Panc1 (cell line): Measurements from ENCODE around the gene BRD3.
A peak's percentile ranks its signal among the peaks of the same experiment; 100 is the strongest.

Experiments used
- CTCF ChIP-seq: fragments of 450-650 bp; IDR thresholded peaks from 2 replicates; pipeline ENCODE4 v1.5.1; 2017; ENCODE audit warnings: mild to moderate bottlenecking
- POLR2AphosphoS5 ChIP-seq: IDR thresholded peaks from 2 replicates; pipeline ENCODE4 v1.6.1; 2012; ENCODE audit warnings: mild to moderate bottlenecking, low read depth, low read length, moderate library complexity
- SIN3A ChIP-seq: IDR thresholded peaks from 2 replicates; pipeline ENCODE4 v1.6.1; 2012; ENCODE audit warnings: low read depth, mild to moderate bottlenecking, low read length, moderate library complexity, borderline replicate concordance; ENCODE audit not compliant: insufficient read depth

DNA sequence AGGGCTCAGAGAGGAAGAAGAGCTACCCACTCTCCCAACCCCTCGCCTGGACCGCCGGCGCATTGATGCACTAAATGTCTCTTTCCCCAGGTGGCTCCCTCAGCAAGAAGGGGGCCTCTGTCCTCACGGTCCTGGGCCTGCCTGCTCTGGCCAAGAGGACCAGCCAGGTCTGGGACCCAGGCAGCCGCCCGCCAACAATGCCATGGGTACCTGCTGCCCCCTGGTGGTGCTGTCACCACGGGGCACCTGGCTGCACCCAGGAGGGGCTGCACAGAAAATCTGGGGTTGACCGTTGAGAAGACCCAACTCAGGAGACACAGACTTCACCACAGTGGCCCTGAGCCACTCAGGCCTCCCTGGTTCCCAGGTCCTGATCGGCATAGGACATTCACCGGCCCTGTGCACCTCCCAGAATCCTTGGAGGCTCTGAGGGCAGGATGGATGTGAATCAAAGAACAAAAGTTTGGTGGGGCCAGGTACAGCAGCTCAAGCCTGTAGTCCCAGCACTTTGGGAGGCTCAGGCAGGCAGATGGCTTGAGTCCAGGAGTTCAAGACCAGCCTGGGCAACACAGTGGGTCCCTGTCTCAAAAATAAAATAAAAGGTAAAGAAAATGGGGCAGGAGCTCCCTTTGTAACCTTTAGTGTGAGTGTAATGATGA, 73.3 kb downstream of the BRD3 start:
- TF ChIP-seq CTCF: peak; percentile 93
- no peak for TF ChIP-seq POLR2AphosphoS5
- TF ChIP-seq SIN3A: no peak
